Astrocyte (in vitro differentiated cells and primary cell): Measurements from ENCODE around the gene SARDH. TPM values are rescaled to one million over a fixed set of nuclear protein-coding genes. Genes with fewer than 3 reads are reported as not detected.

Source experiments
- DNase-seq: peaks from one replicate; pipeline ENCODE4 v3.0.0-alpha.2; 2010; ENCODE audit warnings: low read depth
- FAIRE-seq: peaks from 2 replicates; lab custom pipeline; 2011; peaks lifted over from hg19 to GRCh38; lab: Jason Lieb, UNC
- H2AFZ ChIP-seq: 2 replicates; pipeline ENCODE4 v1.6.0; 2012; ENCODE audit warnings: low read depth, low read length, inconsistent platforms
- H3K27ac ChIP-seq: 2 replicates; pipeline ENCODE4 v1.5.1; 2011; ENCODE audit warnings: low read depth, low read length, inconsistent platforms
- H3K27me3 ChIP-seq: 2 replicates; pipeline ENCODE4 v1.6.0; 2011; ENCODE audit warnings: low read length, inconsistent platforms; ENCODE audit not compliant: insufficient read depth
- H3K36me3 ChIP-seq: 2 replicates; pipeline ENCODE4 v1.5.1; 2011; ENCODE audit warnings: low read length, inconsistent platforms; ENCODE audit not compliant: insufficient read depth
- H3K4me1 ChIP-seq: 2 replicates; pipeline ENCODE4 v1.5.1; 2011; ENCODE audit warnings: low read length, inconsistent platforms; ENCODE audit not compliant: insufficient read depth
- H3K4me2 ChIP-seq: 2 replicates; pipeline ENCODE4 v1.6.0; 2012; ENCODE audit warnings: low read length, inconsistent platforms
- H3K4me3 ChIP-seq: 2 replicates; pipeline ENCODE4 v1.5.1; 2011; ENCODE audit warnings: low read depth, mild to moderate bottlenecking, low read length, inconsistent platforms; ENCODE audit not compliant: insufficient read depth
- H3K79me2 ChIP-seq: 2 replicates; pipeline ENCODE4 v1.6.0; 2012; ENCODE audit warnings: mild to moderate bottlenecking, low read length, inconsistent platforms; ENCODE audit not compliant: insufficient read depth
- H3K9ac ChIP-seq: 2 replicates; pipeline ENCODE4 v1.6.0; 2012; ENCODE audit warnings: mild to moderate bottlenecking, low read length, inconsistent platforms
- H3K9me3 ChIP-seq: 2 replicates; pipeline ENCODE4 v1.5.1; 2012; ENCODE audit warnings: low read depth, mild to moderate bottlenecking, low read length, inconsistent platforms; ENCODE audit not compliant: insufficient read depth
- H4K20me1 ChIP-seq: 2 replicates; pipeline ENCODE4 v1.6.0; 2012; ENCODE audit warnings: low read length, inconsistent platforms; ENCODE audit not compliant: insufficient read depth
- H3K27ac Mint-ChIP-seq: one replicate; pipeline ENCODE4 v1.8.0; 2021; ENCODE audit warnings: mild to moderate bottlenecking, mixed read lengths; ENCODE audit not compliant: unreplicated experiment
- H3K27me3 Mint-ChIP-seq: one replicate; pipeline ENCODE4 v1.8.0; 2021; ENCODE audit warnings: low read depth, mixed read lengths; ENCODE audit not compliant: unreplicated experiment
- H3K36me3 Mint-ChIP-seq: one replicate; pipeline ENCODE4 v1.8.0; 2021; ENCODE audit warnings: low read depth, mixed read lengths; ENCODE audit not compliant: unreplicated experiment
- H3K4me1 Mint-ChIP-seq: one replicate; pipeline ENCODE4 v1.8.0; 2021; ENCODE audit warnings: low read depth, mixed read lengths; ENCODE audit not compliant: unreplicated experiment
- H3K4me3 Mint-ChIP-seq: one replicate; pipeline ENCODE4 v1.8.0; 2021; ENCODE audit warnings: mild to moderate bottlenecking, moderate library complexity, mixed read lengths; ENCODE audit not compliant: unreplicated experiment
- H3K9me3 Mint-ChIP-seq: one replicate; pipeline ENCODE4 v1.8.0; 2021; ENCODE audit warnings: mild to moderate bottlenecking, mixed read lengths; ENCODE audit not compliant: unreplicated experiment
- CTCF ChIP-seq: IDR thresholded peaks from 2 replicates; pipeline ENCODE4 v1.5.1; 2011; ENCODE audit warnings: low read depth, mild to moderate bottlenecking, inconsistent platforms, low read length, moderate library complexity; ENCODE audit not compliant: insufficient read depth
- EZH2 ChIP-seq: IDR thresholded peaks from 2 replicates; pipeline ENCODE4 v1.6.1; 2012; ENCODE audit warnings: mild to moderate bottlenecking, low read length, inconsistent platforms; ENCODE audit not compliant: insufficient read depth
- total RNA-seq: library from RNA; stranded (reverse); gene quantifications from 2 replicates; pipeline ENCODE4 v1.2.1, GENCODE V29; 2021

SARDH gene
- total RNA-seq, 1 donor from 2014 or later, result 2.8 TPM

GRCh38 chr9:133632806-133633680 is 105.1 kb downstream of the SARDH start:
- Mint-ChIP-seq H3K9me3 (peaks cover 2% of the 10 kb centered on the region), H3K4me1 (peaks cover 1% of the 10 kb centered on the region), H3K4me3 (no peak overlapping the region), H3K27me3 (peaks cover 62% of the 10 kb centered on the region), H3K27ac (no peak overlapping the region), H3K36me3 (no peaks in the 10 kb centered on the region)
- Histone ChIP-seq H3K27me3 (peaks cover 27% of the 10 kb centered on the region), H3K36me3 (no peaks in the 10 kb centered on the region), H3K9ac (no peak overlapping the region), H4K20me1 (no peaks in the 10 kb centered on the region), H3K9me3 (no peaks in the 10 kb centered on the region), H3K4me2 (no peak overlapping the region), H2AFZ (no peak overlapping the region), H3K4me3 (no peak overlapping the region), H3K79me2 (no peaks in the 10 kb centered on the region), H3K27ac (no peak overlapping the region), H3K4me1 (no peaks in the 10 kb centered on the region)
- no peak for TF ChIP-seq EZH2
- no peak for TF ChIP-seq CTCF
- DNase-seq (no peak), FAIRE-seq (no peak)

GRCh38 chr9:133631111-133631510 is 107.0 kb downstream of the SARDH start:
- Histone ChIP-seq H3K79me2 (no peaks in the 10 kb centered on the region), H3K27me3 (peaks cover 24% of the 10 kb centered on the region), H3K4me1 (no peaks in the 10 kb centered on the region), H3K27ac (no peak overlapping the region), H3K4me2 (no peak overlapping the region), H3K9ac (no peak overlapping the region), H4K20me1 (no peaks in the 10 kb centered on the region), H3K36me3 (no peaks in the 10 kb centered on the region), H3K4me3 (no peak overlapping the region), H3K9me3 (no peaks in the 10 kb centered on the region), H2AFZ (no peak overlapping the region)
- Mint-ChIP-seq H3K27ac (no peak overlapping the region), H3K4me3 (no peak overlapping the region), H3K27me3 (peaks cover 66% of the 10 kb centered on the region), H3K9me3 (peaks cover 14% of the 10 kb centered on the region), H3K4me1 (peaks cover 1% of the 10 kb centered on the region), H3K36me3 (no peaks in the 10 kb centered on the region)
- FAIRE-seq, result no peak
- DNase-seq, result no peak
- no peak for TF ChIP-seq EZH2
- no peak for TF ChIP-seq CTCF
